Muscle layer of colon (tissue), 2 donors: ENCODE data around the gene SYNDIG1L.

Experiments
- H3K27ac ChIP-seq: one replicate; pipeline ENCODE4 v1.7.0; 2013; ENCODE audit warnings: low read depth, mild to moderate bottlenecking, low read length, moderate library complexity
- H3K27me3 ChIP-seq, 2 donors: one replicate each; pipeline ENCODE4 v1.7.0; 2013; ENCODE audit warnings: low read length in 2 of 2, mild to moderate bottlenecking in 2 of 2; ENCODE audit not compliant: insufficient read depth in 2 of 2, control insufficient read depth in 1 of 2
- H3K36me3 ChIP-seq: one replicate; pipeline ENCODE4 v1.7.0; 2013; ENCODE audit warnings: mild to moderate bottlenecking, low read length; ENCODE audit not compliant: insufficient read depth
- H3K4me1 ChIP-seq: one replicate; pipeline ENCODE4 v1.7.0; 2013; ENCODE audit warnings: mild to moderate bottlenecking, low read length; ENCODE audit not compliant: insufficient read depth
- H3K4me3 ChIP-seq, 2 donors: one replicate each; pipeline ENCODE4 v1.7.0; 2013; ENCODE audit warnings: low read length in 2 of 2, low read depth in 1 of 2, mild to moderate bottlenecking in 1 of 2, moderate library complexity in 1 of 2
- H3K9ac ChIP-seq: one replicate; pipeline ENCODE4 v1.7.0; 2013; ENCODE audit warnings: low read length
- H3K9me3 ChIP-seq: one replicate; pipeline ENCODE4 v1.7.0; 2013; ENCODE audit warnings: mild to moderate bottlenecking, low read length
- donor health status: abdominal sarcoma.
- donor health status: Adenocarcinoma of cecum.

Gene SYNDIG1L

GRCh38 chr14:74413627-74414026 is 12.4 kb downstream of the SYNDIG1L start:
- Histone ChIP-seq H3K36me3 (no peaks in the 10 kb centered on the region), H3K27ac (no peak overlapping the region), H3K27me3 (no peaks in the 10 kb centered on the region), H3K9me3 (no peaks in the 10 kb centered on the region), H3K9ac (no peak overlapping the region), H3K4me1 (no peaks in the 10 kb centered on the region), H3K4me3 (no peak overlapping the region)

GRCh38 chr14:74412753-74413152 is 13.3 kb downstream of the SYNDIG1L start:
- Histone ChIP-seq H3K27me3 (no peaks in the 10 kb centered on the region), H3K9ac (no peak overlapping the region), H3K4me3 (no peak overlapping the region), H3K9me3 (no peaks in the 10 kb centered on the region), H3K36me3 (no peaks in the 10 kb centered on the region), H3K4me1 (no peaks in the 10 kb centered on the region), H3K27ac (no peak overlapping the region)

DNA sequence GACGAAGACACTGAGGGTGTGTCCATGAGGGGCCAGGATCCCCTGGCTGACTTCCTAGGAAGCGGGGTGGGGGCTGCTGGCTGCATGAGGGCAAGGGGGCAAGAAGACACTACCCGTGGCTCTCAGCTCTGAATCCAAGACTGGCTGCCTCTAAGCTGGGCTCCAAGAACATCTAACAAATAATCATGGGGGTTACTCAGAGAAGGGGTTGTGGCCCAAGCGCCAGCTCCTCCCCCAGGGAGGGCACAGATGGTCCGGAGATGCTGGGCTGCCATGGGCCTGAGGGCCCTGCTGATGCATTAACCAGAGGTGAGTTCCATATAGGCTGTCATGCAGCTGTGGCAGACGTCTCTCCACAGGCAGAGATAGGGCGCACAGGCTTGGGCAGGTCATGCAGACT is 14.3 kb downstream of the SYNDIG1L start:
- no peak overlapping the region for H3K9ac ChIP-seq
- H3K4me3 ChIP-seq = no peak overlapping the region
- no peaks in the 10 kb centered on the region for H3K36me3 ChIP-seq
- no peaks in the 10 kb centered on the region for H3K4me1 ChIP-seq
- H3K27ac ChIP-seq = no peak overlapping the region
- no peaks in the 10 kb centered on the region for H3K9me3 ChIP-seq
- H3K27me3 ChIP-seq = no peaks in the 10 kb centered on the region

DNA sequence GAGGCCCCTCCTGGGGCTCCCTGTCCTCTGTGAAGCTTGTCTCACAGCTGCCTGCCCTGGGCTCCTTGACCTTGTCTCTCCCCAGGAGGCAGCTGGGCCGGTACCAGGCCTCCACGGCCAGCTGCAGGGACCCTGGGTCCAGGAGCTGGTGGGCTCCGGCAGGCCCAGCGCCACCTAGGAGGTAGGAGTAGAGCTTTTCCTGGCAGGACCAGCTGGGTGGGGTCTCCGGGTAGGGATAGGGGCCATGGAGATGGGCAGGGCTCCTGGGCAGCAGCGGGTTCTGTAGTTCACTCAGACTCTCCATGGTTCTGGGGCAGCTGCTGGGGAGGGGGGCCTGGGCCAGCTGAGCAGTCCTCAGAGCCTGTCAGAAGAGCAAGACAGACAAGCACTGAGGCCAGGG is 16.6 kb downstream of the SYNDIG1L start:
- no peak overlapping the region for H3K4me3 ChIP-seq
- no peak overlapping the region for H3K27ac ChIP-seq
- no peaks in the 10 kb centered on the region for H3K36me3 ChIP-seq
- H3K9me3 ChIP-seq = no peaks in the 10 kb centered on the region
- H3K9ac ChIP-seq = no peak overlapping the region
- H3K4me1 ChIP-seq = no peaks in the 10 kb centered on the region
- H3K27me3 ChIP-seq = peaks cover 0 to 6% of the 10 kb centered on the region in 2 donors

- Histone ChIP-seq H3K4me1 (no peaks in the 10 kb centered on the region), H3K9ac (no peak overlapping the region), H3K4me3 (no peak overlapping the region), H3K36me3 (no peaks in the 10 kb centered on the region), H3K27me3 (peaks cover 0 to 6% of the 10 kb centered on the region in 2 donors), H3K27ac (no peak overlapping the region), H3K9me3 (no peaks in the 10 kb centered on the region)
These were observed 17.1 kb downstream of the SYNDIG1L start for GRCh38 chr14:74408870-74409269.

- Histone ChIP-seq H3K4me3 (no peak overlapping the region), H3K27ac (no peak overlapping the region), H3K4me1 (no peaks in the 10 kb centered on the region), H3K9me3 (no peaks in the 10 kb centered on the region), H3K36me3 (no peaks in the 10 kb centered on the region), H3K27me3 (peaks cover 0 to 10% of the 10 kb centered on the region in 2 donors), H3K9ac (no peak overlapping the region)
These were observed 18.2 kb downstream of the SYNDIG1L start for GRCh38 chr14:74407801-74408154.

GRCh38 chr14:74407021-74407800 is 18.8 kb downstream of the SYNDIG1L start:
- H3K27ac ChIP-seq = no peak overlapping the region
- H3K4me1 ChIP-seq = no peaks in the 10 kb centered on the region
- no peak overlapping the region for H3K4me3 ChIP-seq
- no peaks in the 10 kb centered on the region for H3K36me3 ChIP-seq
- H3K9ac ChIP-seq = no peak overlapping the region
- H3K27me3 ChIP-seq = peaks cover 0 to 15% of the 10 kb centered on the region in 2 donors
- H3K9me3 ChIP-seq = no peaks in the 10 kb centered on the region

- Histone ChIP-seq H3K27me3 (peaks cover 0 to 15% of the 10 kb centered on the region in 2 donors), H3K9ac (no peak overlapping the region), H3K4me3 (no peak overlapping the region), H3K36me3 (no peaks in the 10 kb centered on the region), H3K4me1 (peaks cover 7% of the 10 kb centered on the region), H3K9me3 (no peaks in the 10 kb centered on the region), H3K27ac (no peak overlapping the region)
These were observed 20.3 kb downstream of the SYNDIG1L start for GRCh38 chr14:74405663-74406062.

DNA sequence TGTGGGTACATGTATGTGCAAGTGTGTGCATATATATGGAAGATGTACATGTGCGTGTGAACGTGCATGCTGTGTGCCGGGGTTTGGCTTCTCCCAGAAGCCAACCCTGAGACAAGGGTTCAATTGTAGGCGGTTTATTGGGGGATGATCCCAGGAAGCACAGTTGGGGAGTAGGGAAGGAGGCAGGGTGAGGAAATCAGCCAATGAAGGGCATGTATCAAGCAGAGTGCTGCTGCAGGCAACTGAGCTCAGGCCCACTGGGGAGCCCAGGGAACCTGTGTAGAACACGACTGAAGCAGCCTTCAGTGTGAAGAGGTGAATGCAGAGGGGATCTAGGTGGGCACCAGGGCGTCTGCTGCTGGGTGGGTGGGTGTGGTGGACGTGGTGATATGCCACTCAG is 21.6 kb downstream of the SYNDIG1L start:
- Histone ChIP-seq H3K27me3 (peaks cover 0 to 15% of the 10 kb centered on the region in 2 donors), H3K4me3 (no peak overlapping the region), H3K9me3 (no peaks in the 10 kb centered on the region), H3K4me1 (peaks cover 7% of the 10 kb centered on the region), H3K36me3 (no peaks in the 10 kb centered on the region), H3K27ac (no peak overlapping the region), H3K9ac (no peak overlapping the region)

DNA sequence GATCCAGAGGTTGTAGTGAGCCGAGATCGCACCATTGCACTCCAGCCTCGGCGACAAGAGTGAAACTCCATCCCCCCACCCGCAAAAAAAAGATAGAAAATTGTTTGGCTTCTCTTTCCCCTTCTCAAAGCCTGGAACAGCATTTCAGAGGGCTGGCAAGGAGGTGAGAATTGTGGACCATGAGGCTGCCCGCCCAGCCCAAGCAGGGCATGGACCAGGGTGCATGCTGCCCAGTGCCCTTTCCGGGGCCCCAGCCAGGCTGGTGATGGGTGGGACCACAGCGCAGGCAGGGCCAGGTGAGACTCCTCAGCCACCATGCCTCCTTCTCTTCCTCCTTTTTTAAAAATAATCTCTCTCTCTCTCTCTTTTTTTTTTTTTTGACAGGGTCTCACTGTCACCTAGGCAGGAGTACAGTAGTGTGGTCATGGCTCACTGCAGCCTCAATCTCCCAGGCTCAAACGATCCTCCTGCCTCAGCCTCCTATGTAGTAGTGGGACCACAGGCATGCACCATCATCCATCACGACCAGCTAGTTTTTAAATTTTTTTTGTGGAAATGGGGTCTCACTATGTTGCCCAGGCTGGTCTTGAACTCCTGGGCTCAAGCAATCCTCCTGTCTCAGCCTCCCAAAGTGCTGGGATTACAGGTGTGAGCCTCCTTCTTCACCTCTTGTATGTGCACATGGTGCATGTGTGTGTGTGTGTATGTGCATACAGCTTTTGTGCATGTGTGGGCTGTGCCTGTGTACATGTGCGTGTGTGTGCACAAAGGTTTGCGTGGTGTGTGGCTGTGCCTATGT is 22.2 kb downstream of the SYNDIG1L start:
- Histone ChIP-seq H3K27ac (no peak overlapping the region), H3K36me3 (no peaks in the 10 kb centered on the region), H3K4me3 (no peak overlapping the region), H3K9me3 (no peaks in the 10 kb centered on the region), H3K9ac (no peak overlapping the region), H3K27me3 (peaks cover 0 to 15% of the 10 kb centered on the region in 2 donors), H3K4me1 (peaks cover 7% of the 10 kb centered on the region)

GRCh38 chr14:74402401-74403251 is 23.4 kb downstream of the SYNDIG1L start:
- Histone ChIP-seq H3K9me3 (no peaks in the 10 kb centered on the region), H3K27ac (no peak overlapping the region), H3K4me3 (no peak overlapping the region), H3K36me3 (no peaks in the 10 kb centered on the region), H3K27me3 (peaks cover 0 to 15% of the 10 kb centered on the region in 2 donors), H3K9ac (no peak overlapping the region), H3K4me1 (peaks cover 7% of the 10 kb centered on the region)
